ENCODE results near the gene LAMA2.

The LAMA2 gene

DNA sequence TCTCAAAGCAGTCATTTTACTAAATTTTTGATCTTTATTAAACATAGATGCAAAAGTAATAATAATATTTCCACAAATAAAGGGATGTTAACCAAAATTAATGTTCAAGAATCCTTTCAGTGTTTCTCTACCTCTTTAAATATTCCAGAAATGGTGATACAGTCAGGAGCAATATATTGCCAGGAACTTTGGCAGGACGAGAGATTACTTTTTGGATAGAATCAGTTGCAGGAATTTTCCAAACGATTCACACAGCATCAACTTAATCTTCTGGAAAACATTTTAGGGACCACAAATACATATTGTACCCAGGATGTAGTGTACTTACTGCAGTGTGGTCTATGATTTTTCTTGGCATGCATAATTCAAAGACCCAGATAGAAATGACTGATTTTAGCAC is 125.7 kb downstream of the LAMA2 start:
- no peaks in the 10 kb centered on the region for H3K9me3 ChIP-seq (ENCODE audit: control insufficient read depth in 2 of 2, low read length in 2 of 2)
- H3K9ac ChIP-seq (ENCODE audit: low read length in 2 of 2): no peak overlapping the region
- H3K27me3 ChIP-seq (ENCODE audit: control insufficient read depth in 1 of 2, insufficient read depth in 2 of 2, low read length in 2 of 2): no peaks in the 10 kb centered on the region
- no peak overlapping the region for H3K4me3 ChIP-seq (ENCODE audit: low read length in 2 of 2)
- H3K4me1 ChIP-seq (ENCODE audit: control insufficient read depth, insufficient read depth, low read length): no peaks in the 10 kb centered on the region
- no peaks in the 10 kb centered on the region for H3K36me3 ChIP-seq (ENCODE audit: control insufficient read depth in 2 of 2, insufficient read depth in 2 of 2, low read length in 2 of 2)
- H3K27ac ChIP-seq (ENCODE audit: low read length): no peak overlapping the region

DNA sequence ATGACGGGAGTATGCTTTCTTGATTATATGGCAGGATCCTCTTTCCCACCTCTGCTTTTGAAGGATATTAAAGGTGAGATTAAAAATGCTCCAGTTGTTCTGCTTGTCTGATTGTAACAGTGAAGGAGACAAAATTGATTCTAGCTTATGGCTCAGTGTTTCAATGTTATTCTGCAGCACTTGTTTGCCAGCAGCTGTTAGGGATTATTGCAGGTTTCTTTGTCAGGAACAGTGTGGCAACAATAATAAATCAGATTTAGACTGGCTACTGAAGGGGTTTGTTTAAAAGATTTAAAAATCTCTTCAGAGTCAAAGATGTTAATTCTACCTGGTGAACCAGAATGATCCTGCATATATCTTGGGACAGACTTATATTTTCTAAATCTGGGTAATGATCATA is 126.9 kb downstream of the LAMA2 start:
- H3K9me3 ChIP-seq (ENCODE audit: control insufficient read depth in 2 of 2, low read length in 2 of 2): no peaks in the 10 kb centered on the region
- no peak overlapping the region for H3K4me3 ChIP-seq (ENCODE audit: low read length in 2 of 2)
- H3K9ac ChIP-seq (ENCODE audit: low read length in 2 of 2): no peak overlapping the region
- H3K27ac ChIP-seq (ENCODE audit: low read length): no peak overlapping the region
- no peaks in the 10 kb centered on the region for H3K36me3 ChIP-seq (ENCODE audit: control insufficient read depth in 2 of 2, insufficient read depth in 2 of 2, low read length in 2 of 2)
- H3K4me1 ChIP-seq (ENCODE audit: control insufficient read depth, insufficient read depth, low read length): no peaks in the 10 kb centered on the region
- H3K27me3 ChIP-seq (ENCODE audit: control insufficient read depth in 1 of 2, insufficient read depth in 2 of 2, low read length in 2 of 2): no peaks in the 10 kb centered on the region

DNA sequence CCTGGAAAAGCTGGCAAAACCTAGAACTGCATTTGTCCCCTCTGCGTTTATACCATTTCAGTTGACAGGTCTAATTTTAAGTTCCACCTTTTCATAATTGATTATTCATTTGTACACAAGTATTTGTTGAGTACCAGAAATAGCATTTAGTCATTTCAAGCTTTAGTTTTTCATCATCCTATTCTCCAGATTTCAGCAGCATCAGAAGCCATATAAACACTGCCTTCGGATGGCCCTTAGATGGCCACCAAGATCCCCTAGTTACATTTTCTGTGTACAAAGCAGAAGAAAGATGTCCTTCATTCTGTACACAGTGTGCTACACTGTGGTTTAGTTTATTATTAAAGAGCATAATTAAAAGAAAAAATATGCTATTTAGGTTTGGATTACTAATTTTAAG is 131.4 kb downstream of the LAMA2 start:
- no peaks in the 10 kb centered on the region for H3K36me3 ChIP-seq (ENCODE audit: control insufficient read depth in 2 of 2, insufficient read depth in 2 of 2, low read length in 2 of 2)
- H3K4me1 ChIP-seq (ENCODE audit: control insufficient read depth, insufficient read depth, low read length): no peaks in the 10 kb centered on the region
- H3K9ac ChIP-seq (ENCODE audit: low read length in 2 of 2): no peak overlapping the region
- H3K9me3 ChIP-seq (ENCODE audit: control insufficient read depth in 2 of 2, low read length in 2 of 2): no peaks in the 10 kb centered on the region
- no peak overlapping the region for H3K27ac ChIP-seq (ENCODE audit: low read length)
- no peaks in the 10 kb centered on the region for H3K27me3 ChIP-seq (ENCODE audit: control insufficient read depth in 1 of 2, insufficient read depth in 2 of 2, low read length in 2 of 2)
- no peak overlapping the region for H3K4me3 ChIP-seq (ENCODE audit: low read length in 2 of 2)

DNA sequence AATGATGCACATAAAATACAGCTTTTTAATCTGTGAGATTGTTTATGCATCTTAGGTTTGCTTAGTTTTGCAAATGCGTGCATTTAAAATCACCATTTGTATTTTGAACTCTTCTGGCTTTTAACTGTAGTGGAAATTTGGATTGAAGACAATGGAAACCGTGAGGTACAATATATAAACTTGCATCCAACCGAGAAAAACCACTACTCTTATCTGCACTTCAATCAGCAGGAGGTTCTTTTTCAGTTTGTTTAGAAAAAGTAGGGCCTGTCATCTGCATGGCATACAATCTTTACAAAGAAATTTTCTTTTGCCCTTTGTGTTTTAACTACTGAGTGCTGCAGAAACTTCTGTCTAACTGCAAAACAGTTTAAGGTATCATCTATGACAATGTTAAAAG is 132.8 kb downstream of the LAMA2 start:
- Histone ChIP-seq H3K4me3 (ENCODE audit: low read length in 2 of 2) (no peak overlapping the region), H3K4me1 (ENCODE audit: control insufficient read depth, insufficient read depth, low read length) (no peaks in the 10 kb centered on the region), H3K9me3 (ENCODE audit: control insufficient read depth in 2 of 2, low read length in 2 of 2) (no peaks in the 10 kb centered on the region), H3K27ac (ENCODE audit: low read length) (no peak overlapping the region), H3K9ac (ENCODE audit: low read length in 2 of 2) (no peak overlapping the region), H3K27me3 (ENCODE audit: control insufficient read depth in 1 of 2, insufficient read depth in 2 of 2, low read length in 2 of 2) (no peaks in the 10 kb centered on the region), H3K36me3 (ENCODE audit: control insufficient read depth in 2 of 2, insufficient read depth in 2 of 2, low read length in 2 of 2) (no peaks in the 10 kb centered on the region)

DNA sequence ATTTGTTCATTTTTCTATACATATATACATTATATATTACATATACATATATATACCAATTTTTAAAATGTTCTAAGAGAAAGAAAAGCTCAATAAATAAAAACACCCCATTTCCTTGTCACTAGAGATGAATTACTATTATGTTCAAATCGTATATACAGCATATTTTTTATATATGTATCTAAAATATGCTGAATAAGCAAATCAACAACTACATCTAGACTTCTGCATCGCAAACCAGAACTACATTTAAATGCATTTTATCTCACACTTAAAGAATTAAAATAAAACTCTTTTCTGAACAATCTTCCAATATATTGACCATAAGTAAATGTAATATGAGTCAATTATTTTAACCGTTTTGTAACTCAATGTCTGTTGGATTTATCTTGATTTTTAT is 133.9 kb downstream of the LAMA2 start:
- H3K36me3 ChIP-seq (ENCODE audit: control insufficient read depth in 2 of 2, insufficient read depth in 2 of 2, low read length in 2 of 2): no peaks in the 10 kb centered on the region
- H3K9ac ChIP-seq (ENCODE audit: low read length in 2 of 2): no peak overlapping the region

DNA sequence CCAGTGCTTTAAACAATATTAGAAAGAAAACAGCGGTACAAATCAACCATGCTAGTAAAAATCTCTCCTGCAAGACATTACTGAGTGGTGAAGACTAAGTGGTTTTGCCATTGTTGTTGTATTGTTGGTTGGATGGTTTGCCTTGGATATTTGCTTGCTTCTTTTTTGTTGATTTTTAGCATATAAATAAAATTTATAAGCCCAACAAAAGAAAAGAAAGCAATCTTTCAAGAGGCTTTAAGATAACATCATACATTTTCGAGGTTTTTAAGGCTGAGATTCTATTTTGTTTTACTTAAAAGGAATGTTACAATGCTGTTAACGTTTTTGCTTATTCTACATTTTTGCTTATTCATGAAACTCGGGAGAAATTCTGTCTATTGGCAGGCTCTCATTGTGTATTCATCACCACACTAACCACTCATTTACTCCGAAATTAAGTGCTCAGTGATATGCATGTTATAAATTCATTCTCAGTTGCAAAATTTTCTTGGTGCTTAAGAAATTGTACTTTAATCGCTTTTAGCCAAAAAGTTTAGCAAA is 139.1 kb downstream of the LAMA2 start:
- Histone ChIP-seq H3K27me3 (ENCODE audit: control insufficient read depth in 1 of 2, insufficient read depth in 2 of 2, low read length in 2 of 2) (no peaks in the 10 kb centered on the region), H3K27ac (ENCODE audit: low read length) (no peak overlapping the region), H3K9me3 (ENCODE audit: control insufficient read depth in 2 of 2, low read length in 2 of 2) (no peaks in the 10 kb centered on the region), H3K9ac (ENCODE audit: low read length in 2 of 2) (no peak overlapping the region), H3K4me3 (ENCODE audit: low read length in 2 of 2) (no peak overlapping the region), H3K4me1 (ENCODE audit: control insufficient read depth, insufficient read depth, low read length) (no peaks in the 10 kb centered on the region), H3K36me3 (ENCODE audit: control insufficient read depth in 2 of 2, insufficient read depth in 2 of 2, low read length in 2 of 2) (no peaks in the 10 kb centered on the region)

More for the DNA sequence above, 133.9 kb downstream of the LAMA2 start:
- Histone ChIP-seq H3K4me1 (ENCODE audit: control insufficient read depth, insufficient read depth, low read length) (no peaks in the 10 kb centered on the region), H3K27me3 (ENCODE audit: control insufficient read depth in 1 of 2, insufficient read depth in 2 of 2, low read length in 2 of 2) (no peaks in the 10 kb centered on the region), H3K4me3 (ENCODE audit: low read length in 2 of 2) (no peak overlapping the region), H3K9me3 (ENCODE audit: control insufficient read depth in 2 of 2, low read length in 2 of 2) (no peaks in the 10 kb centered on the region), H3K27ac (ENCODE audit: low read length) (no peak overlapping the region)

DNA sequence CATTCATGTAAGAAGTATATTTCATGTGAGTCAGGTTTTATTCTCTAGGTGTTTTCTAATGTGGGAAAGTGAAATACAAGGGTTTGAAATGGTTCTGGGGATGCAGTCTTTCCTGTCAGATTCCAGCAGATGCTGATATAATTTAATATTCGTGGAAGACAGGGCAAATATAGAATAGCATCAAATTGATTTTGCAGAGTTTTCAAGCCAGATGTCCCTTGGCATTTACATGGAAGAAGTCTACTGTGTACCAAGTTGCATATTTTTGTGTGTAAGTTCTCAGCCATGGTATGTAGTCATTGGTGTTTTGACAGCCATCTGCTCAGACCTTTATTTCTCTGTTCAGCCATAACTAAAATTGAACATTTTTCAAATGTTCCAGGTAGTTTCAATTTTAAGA is 143.7 kb downstream of the LAMA2 start:
- Histone ChIP-seq H3K27me3 (ENCODE audit: control insufficient read depth in 1 of 2, insufficient read depth in 2 of 2, low read length in 2 of 2) (no peaks in the 10 kb centered on the region), H3K4me1 (ENCODE audit: control insufficient read depth, insufficient read depth, low read length) (no peaks in the 10 kb centered on the region), H3K9ac (ENCODE audit: low read length in 2 of 2) (no peak overlapping the region), H3K36me3 (ENCODE audit: control insufficient read depth in 2 of 2, insufficient read depth in 2 of 2, low read length in 2 of 2) (no peaks in the 10 kb centered on the region), H3K4me3 (ENCODE audit: low read length in 2 of 2) (no peak overlapping the region), H3K27ac (ENCODE audit: low read length) (no peak overlapping the region), H3K9me3 (ENCODE audit: control insufficient read depth in 2 of 2, low read length in 2 of 2) (no peaks in the 10 kb centered on the region)

DNA sequence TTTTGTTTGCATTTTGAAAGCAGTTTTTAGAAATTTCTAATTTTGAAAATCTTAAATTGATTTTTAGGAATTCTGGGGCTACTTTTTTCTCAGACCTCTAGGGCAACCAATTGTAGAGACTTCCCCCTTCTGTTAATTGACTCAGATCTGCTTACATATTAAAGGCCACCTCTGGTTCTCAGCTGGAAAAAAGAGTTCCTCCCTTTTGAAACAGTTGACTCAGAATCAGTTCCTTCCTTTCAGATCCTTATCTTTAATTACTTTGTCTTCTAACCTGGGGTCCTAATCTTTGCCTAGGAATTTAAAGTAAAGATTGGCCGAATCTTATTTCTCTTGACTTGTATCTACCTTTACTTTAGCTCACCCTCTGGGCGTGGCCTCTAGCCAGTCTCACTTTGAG is 146.8 kb downstream of the LAMA2 start:
- Histone ChIP-seq H3K27ac (ENCODE audit: low read length) (no peak overlapping the region), H3K4me3 (ENCODE audit: low read length in 2 of 2) (no peak overlapping the region), H3K27me3 (ENCODE audit: control insufficient read depth in 1 of 2, insufficient read depth in 2 of 2, low read length in 2 of 2) (no peaks in the 10 kb centered on the region), H3K4me1 (ENCODE audit: control insufficient read depth, insufficient read depth, low read length) (no peaks in the 10 kb centered on the region), H3K9me3 (ENCODE audit: control insufficient read depth in 2 of 2, low read length in 2 of 2) (no peaks in the 10 kb centered on the region), H3K36me3 (ENCODE audit: control insufficient read depth in 2 of 2, insufficient read depth in 2 of 2, low read length in 2 of 2) (no peaks in the 10 kb centered on the region), H3K9ac (ENCODE audit: low read length in 2 of 2) (no peak overlapping the region)

DNA sequence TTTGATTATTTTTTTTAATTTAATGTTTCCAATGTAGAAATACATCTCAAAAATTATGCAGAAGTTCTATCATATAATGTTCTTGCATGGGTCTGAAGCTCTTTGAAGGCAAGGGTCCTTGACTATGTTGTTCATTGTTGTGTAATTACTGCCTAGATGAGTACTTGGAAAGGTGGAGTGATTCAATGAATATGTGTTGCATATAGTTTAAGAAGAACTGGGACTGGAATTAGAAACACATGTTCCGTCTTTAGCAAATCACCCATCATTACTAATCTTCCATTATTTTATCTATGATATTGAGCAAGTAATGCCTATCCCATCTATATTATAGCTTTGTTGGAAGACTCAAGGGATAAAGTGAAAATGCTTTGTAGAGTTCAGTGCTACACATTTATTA is 147.3 kb downstream of the LAMA2 start:
- Histone ChIP-seq H3K9me3 (ENCODE audit: control insufficient read depth in 2 of 2, low read length in 2 of 2) (no peaks in the 10 kb centered on the region), H3K4me1 (ENCODE audit: control insufficient read depth, insufficient read depth, low read length) (no peaks in the 10 kb centered on the region), H3K9ac (ENCODE audit: low read length in 2 of 2) (no peak overlapping the region), H3K27ac (ENCODE audit: low read length) (no peak overlapping the region), H3K36me3 (ENCODE audit: control insufficient read depth in 2 of 2, insufficient read depth in 2 of 2, low read length in 2 of 2) (no peaks in the 10 kb centered on the region), H3K4me3 (ENCODE audit: low read length in 2 of 2) (no peak overlapping the region), H3K27me3 (ENCODE audit: control insufficient read depth in 1 of 2, insufficient read depth in 2 of 2, low read length in 2 of 2) (no peaks in the 10 kb centered on the region)

DNA sequence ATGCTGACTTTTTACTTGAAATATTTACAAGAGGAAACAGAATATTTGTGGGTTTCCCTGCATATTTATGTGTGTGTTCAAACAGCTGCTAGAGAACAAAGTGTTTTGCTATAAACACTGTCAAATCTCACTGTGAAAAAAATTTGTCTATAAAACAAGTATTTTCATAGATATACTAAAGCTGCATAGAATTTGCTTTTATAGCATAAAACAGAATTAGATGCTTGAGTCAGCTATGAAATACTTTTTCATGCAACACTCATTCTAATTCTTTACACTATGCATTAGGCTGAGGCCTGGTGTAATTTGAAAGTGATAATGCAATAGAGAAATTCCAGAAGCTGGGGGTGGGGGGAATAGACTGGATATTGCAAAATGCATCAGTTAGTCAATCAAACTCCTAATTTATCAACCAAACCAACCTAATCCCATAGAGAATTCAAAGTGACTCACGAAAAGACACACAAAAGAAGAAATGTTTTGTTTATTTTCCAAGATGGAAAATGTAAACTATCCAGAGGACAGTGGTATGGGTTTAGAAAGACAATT is 148.2 kb downstream of the LAMA2 start:
- no peak overlapping the region for H3K9ac ChIP-seq (ENCODE audit: low read length in 2 of 2)
- no peaks in the 10 kb centered on the region for H3K9me3 ChIP-seq (ENCODE audit: control insufficient read depth in 2 of 2, low read length in 2 of 2)
- no peaks in the 10 kb centered on the region for H3K4me1 ChIP-seq (ENCODE audit: control insufficient read depth, insufficient read depth, low read length)
- H3K27me3 ChIP-seq (ENCODE audit: control insufficient read depth in 1 of 2, insufficient read depth in 2 of 2, low read length in 2 of 2): no peaks in the 10 kb centered on the region
- no peaks in the 10 kb centered on the region for H3K36me3 ChIP-seq (ENCODE audit: control insufficient read depth in 2 of 2, insufficient read depth in 2 of 2, low read length in 2 of 2)
- H3K4me3 ChIP-seq (ENCODE audit: low read length in 2 of 2): no peak overlapping the region
- no peak overlapping the region for H3K27ac ChIP-seq (ENCODE audit: low read length)

DNA sequence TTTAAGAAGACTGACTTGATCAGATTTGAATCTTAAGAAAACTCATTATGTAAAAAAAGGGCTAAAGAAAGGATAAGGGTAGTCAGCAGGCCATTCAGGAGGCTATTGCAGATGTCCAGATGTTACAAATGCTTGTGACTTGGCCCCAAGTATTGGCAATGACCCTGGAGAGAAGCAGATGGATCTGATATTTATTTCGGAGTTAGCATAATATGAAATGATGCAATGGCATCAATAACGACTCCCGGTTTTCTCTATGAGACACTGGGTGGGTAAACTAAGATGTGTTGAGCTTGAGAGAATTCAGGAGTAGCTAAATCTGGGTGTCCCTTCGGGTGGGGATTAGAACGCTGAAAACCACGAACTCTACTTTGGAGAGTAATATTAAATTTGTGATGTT is 149.7 kb downstream of the LAMA2 start:
- no peaks in the 10 kb centered on the region for H3K9me3 ChIP-seq (ENCODE audit: control insufficient read depth in 2 of 2, low read length in 2 of 2)
- H3K4me1 ChIP-seq (ENCODE audit: control insufficient read depth, insufficient read depth, low read length): no peaks in the 10 kb centered on the region
- no peak overlapping the region for H3K4me3 ChIP-seq (ENCODE audit: low read length in 2 of 2)
- no peaks in the 10 kb centered on the region for H3K36me3 ChIP-seq (ENCODE audit: control insufficient read depth in 2 of 2, insufficient read depth in 2 of 2, low read length in 2 of 2)
- H3K27ac ChIP-seq (ENCODE audit: low read length): no peak overlapping the region
- H3K27me3 ChIP-seq (ENCODE audit: control insufficient read depth in 1 of 2, insufficient read depth in 2 of 2, low read length in 2 of 2): no peaks in the 10 kb centered on the region
- H3K9ac ChIP-seq (ENCODE audit: low read length in 2 of 2): no peak overlapping the region

Measured in stomach smooth muscle (tissue), 2 donors.